PC-3 (cell line): Measurements from ENCODE around the gene WWC2. TPM values are rescaled to one million over a fixed set of nuclear protein-coding genes. Genes with fewer than 3 reads are reported as not detected.

Source experiments
- ATAC-seq: fragments of 200-7000 bp; cut with Tn5 transposase; 2 replicates; pipeline ENCODE4 v1.9.1; 2020; ENCODE audit warnings: mild to moderate bottlenecking, moderate library complexity
- BruUV-seq: library from RNA; stranded (reverse); fragments of 400-500 nt; replicated peaks from 2 replicates; lab custom pipeline; 2021; lab: Mats Ljungman, UMichigan
- CTCF ChIA-PET: fragments of 300-600 bp; sonication (Branson Sonifier 250); formaldehyde crosslinking; loops from one replicate; lab custom pipeline; 2022; ENCODE audit warnings: antibody characterized with exemption; lab: Charles Lee
- POLR2A ChIA-PET: fragments of 300-600 bp; sonication (Branson Sonifier 250); formaldehyde crosslinking; loops from one replicate; lab custom pipeline; 2022; ENCODE audit warnings: antibody characterized with exemption; ENCODE audit not compliant: unreplicated experiment; lab: Charles Lee
- DNase-seq: peaks from one replicate; pipeline ENCODE4 v3.0.0-alpha.2; 2015
- H2AFZ ChIP-seq: fragments of 300-600 bp; sonication (generic); 2 replicates; pipeline ENCODE4 v1.6.0; 2016; ENCODE audit warnings: antibody characterized with exemption, low read length
- H3F3A ChIP-seq: fragments of 300-600 bp; sonication (generic); one replicate; pipeline ENCODE4 v1.6.0; 2017; ENCODE audit warnings: antibody characterized with exemption, low read length, control low read depth, mild to moderate bottlenecking; ENCODE audit not compliant: unreplicated experiment
- H3K27ac ChIP-seq: fragments of 300-600 bp; sonication (generic); 2 replicates; pipeline ENCODE4 v1.5.1; 2016; ENCODE audit warnings: mild to moderate bottlenecking, low read length
- H3K27me3 ChIP-seq: fragments of 300-600 bp; sonication (generic); 2 replicates; pipeline ENCODE4 v1.6.1; 2016; ENCODE audit warnings: low read length, mixed read lengths
- H3K36me3 ChIP-seq: fragments of 300-600 bp; sonication (generic); 2 replicates; pipeline ENCODE4 v1.6.1; 2016; ENCODE audit warnings: low read depth, mixed run types, low read length, mixed read lengths
- H3K4me1 ChIP-seq: fragments of 300-600 bp; sonication (generic); 2 replicates; pipeline ENCODE4 v1.5.1; 2016; ENCODE audit warnings: low read length; ENCODE audit not compliant: insufficient read depth
- H3K4me2 ChIP-seq: fragments of 300-600 bp; sonication (generic); 2 replicates; pipeline ENCODE4 v1.6.0; 2016; ENCODE audit warnings: low read length
- H3K4me3 ChIP-seq: fragments of 300-600 bp; sonication (generic); 2 replicates; pipeline ENCODE4 v1.5.1; 2016; ENCODE audit warnings: mild to moderate bottlenecking, low read length, mixed read lengths
- H3K79me2 ChIP-seq: fragments of 300-600 bp; sonication (generic); 2 replicates; pipeline ENCODE4 v1.6.1; 2017; ENCODE audit warnings: low read length, mixed read lengths
- H3K9ac ChIP-seq: fragments of 300-600 bp; sonication (generic); 2 replicates; pipeline ENCODE4 v1.6.0; 2016; ENCODE audit warnings: mild to moderate bottlenecking, low read length
- H3K9me2 ChIP-seq: fragments of 300-600 bp; sonication (generic); replicated peaks from 2 replicates; pipeline ENCODE4 v1.6.1; 2016; ENCODE audit warnings: mixed run types, low read length, mixed read lengths
- H3K9me3 ChIP-seq: fragments of 300-600 bp; sonication (generic); 2 replicates; pipeline ENCODE4 v1.6.1; 2016; ENCODE audit warnings: low read length, mixed read lengths
- H4K20me1 ChIP-seq: fragments of 300-600 bp; sonication (generic); 2 replicates; pipeline ENCODE4 v1.6.1; 2016; ENCODE audit warnings: low read length, mixed read lengths
- EZH2 ChIP-seq: fragments of 300-600 bp; sonication (generic); IDR thresholded peaks from one replicate; pipeline ENCODE4 v1.6.1; 2017; ENCODE audit warnings: antibody characterized with exemption, mild to moderate bottlenecking, low read length; ENCODE audit not compliant: unreplicated experiment
- EZH2phosphoT487 ChIP-seq: fragments of 300-600 bp; sonication (generic); IDR thresholded peaks from 2 replicates; pipeline ENCODE4 v1.6.1; 2018; ENCODE audit warnings: mild to moderate bottlenecking, antibody characterized with exemption, low read length, borderline replicate concordance
- intact Hi-C: fragments of 100-400 bp; cut with micrococcal nuclease; formaldehyde crosslinking; loops from 2 replicates; pipeline ENCODE4 v1.9.0; 2023
- total RNA-seq: library from RNA; depleted of rRNA; stranded (reverse); fragments of >200 nt; gene quantifications from 2 replicates; pipeline ENCODE4 v1.2.3, GENCODE V29; 2014
- TF ChIP-seq, protein P1 (sequence below): fragments of 300-600 bp; sonication (generic); conservative IDR thresholded peaks from 2 replicates; pipeline ENCODE4 v1.5.1; 2017; ENCODE audit warnings: antibody characterized with exemption, low read depth, mild to moderate bottlenecking, low read length

The WWC2 gene
- total RNA-seq, 1 experiment from 2014 or later, result 15.8 TPM

DNA sequence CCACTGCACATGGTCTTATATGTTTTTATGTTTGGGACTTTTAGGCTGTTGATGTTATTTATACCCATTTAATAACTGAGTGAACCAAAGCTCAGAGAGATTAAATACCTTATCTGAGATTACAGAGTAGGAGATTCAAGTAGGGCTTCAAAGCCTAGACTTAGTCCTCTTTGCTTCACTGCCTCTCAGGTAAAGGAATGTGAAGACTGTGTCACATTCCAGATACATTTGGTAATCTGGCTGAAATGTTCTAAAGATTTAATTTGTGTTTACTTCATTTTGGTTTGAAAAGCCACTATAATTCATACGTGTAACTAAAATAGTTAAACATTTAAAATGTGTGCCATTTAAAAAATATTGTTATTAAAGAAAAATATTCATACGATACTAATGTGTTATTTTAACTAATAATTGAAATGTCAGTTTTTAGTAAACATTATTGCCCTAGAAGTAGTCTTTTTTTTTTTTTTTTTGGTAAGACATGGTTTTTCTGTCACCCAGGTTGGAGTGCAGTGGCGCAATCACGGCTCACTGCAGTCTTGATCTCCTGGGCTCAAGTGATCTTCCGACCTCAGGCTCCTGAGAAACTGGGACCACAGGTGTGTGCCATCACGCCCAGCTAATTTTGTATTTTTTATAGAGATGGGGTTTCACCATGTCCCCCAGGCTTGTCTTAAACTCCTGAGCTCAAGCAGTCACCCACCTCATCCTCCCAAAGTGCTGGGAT, 54.3 kb downstream of the WWC2 start:
- no peaks in the 10 kb centered on the region for H3F3A ChIP-seq
- H3K4me1 ChIP-seq, result no peaks in the 10 kb centered on the region
- H2AFZ ChIP-seq, result no peak overlapping the region
- no peak overlapping the region for H3K27ac ChIP-seq
- peaks cover 33% of the 10 kb centered on the region for H3K79me2 ChIP-seq
- no peaks in the 10 kb centered on the region for H4K20me1 ChIP-seq
- no peaks in the 10 kb centered on the region for H3K27me3 ChIP-seq
- no peaks in the 10 kb centered on the region for H3K36me3 ChIP-seq
- ChIA-PET POLR2A (no interaction called here), CTCF (no interaction called here)
- H3K9me2 ChIP-seq, result no peaks in the 10 kb centered on the region
- no peaks in the 10 kb centered on the region for H3K9me3 ChIP-seq
- intact Hi-C loops, result no loop called here
- TF ChIP-seq EZH2, result no peak
- TF ChIP-seq EZH2phosphoT487, result no peak
- TF ChIP-seq, protein P1, sequence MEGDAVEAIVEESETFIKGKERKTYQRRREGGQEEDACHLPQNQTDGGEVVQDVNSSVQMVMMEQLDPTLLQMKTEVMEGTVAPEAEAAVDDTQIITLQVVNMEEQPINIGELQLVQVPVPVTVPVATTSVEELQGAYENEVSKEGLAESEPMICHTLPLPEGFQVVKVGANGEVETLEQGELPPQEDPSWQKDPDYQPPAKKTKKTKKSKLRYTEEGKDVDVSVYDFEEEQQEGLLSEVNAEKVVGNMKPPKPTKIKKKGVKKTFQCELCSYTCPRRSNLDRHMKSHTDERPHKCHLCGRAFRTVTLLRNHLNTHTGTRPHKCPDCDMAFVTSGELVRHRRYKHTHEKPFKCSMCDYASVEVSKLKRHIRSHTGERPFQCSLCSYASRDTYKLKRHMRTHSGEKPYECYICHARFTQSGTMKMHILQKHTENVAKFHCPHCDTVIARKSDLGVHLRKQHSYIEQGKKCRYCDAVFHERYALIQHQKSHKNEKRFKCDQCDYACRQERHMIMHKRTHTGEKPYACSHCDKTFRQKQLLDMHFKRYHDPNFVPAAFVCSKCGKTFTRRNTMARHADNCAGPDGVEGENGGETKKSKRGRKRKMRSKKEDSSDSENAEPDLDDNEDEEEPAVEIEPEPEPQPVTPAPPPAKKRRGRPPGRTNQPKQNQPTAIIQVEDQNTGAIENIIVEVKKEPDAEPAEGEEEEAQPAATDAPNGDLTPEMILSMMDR, result no peak
- ATAC-seq (no peak), DNase-seq (no peak)
- H3K4me3 ChIP-seq, result no peak overlapping the region
- no peak overlapping the region for H3K9ac ChIP-seq
- no TSS peak for BruUV-seq
- H3K4me2 ChIP-seq, result no peak overlapping the region

DNA sequence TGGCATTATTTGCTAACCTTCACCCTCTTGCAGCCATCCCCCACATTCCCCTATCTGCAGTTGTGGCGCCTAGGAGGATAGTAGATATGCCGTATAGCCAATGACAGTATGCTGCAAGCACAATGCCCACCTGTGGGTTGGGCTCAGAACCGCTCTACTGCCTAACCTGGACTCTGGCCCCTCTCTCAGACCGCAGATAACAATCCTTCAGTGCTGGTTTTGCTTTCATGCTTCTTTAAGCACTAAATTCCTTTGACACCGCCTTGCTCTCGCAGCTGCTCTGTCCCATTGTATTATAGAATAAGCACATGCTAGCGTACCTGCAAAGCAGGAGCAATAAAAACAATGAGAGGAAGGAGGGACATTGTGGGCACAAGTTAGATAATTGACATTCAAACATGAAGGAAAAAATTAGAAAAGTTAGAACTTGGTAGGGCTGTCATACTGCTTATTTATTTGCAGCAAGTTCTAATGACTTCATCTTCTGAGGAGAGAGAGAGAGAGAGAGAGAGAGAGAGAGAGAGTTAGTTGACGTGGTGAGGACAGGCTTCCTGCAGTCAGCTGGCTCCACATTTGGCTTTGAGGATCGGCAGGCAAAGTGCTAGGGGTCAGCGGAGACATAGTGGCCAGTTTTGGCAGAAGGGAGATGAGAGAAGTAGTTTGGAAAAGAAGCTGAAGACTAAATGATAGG, 55.8 kb downstream of the WWC2 start:
- intact Hi-C loops, result no loop called here
- ChIA-PET CTCF (no interaction called here), POLR2A (no interaction called here)
- Histone ChIP-seq H3K27me3 (no peaks in the 10 kb centered on the region), H3K9ac (no peak overlapping the region), H3K27ac (no peak overlapping the region), H3K9me3 (no peaks in the 10 kb centered on the region), H3K4me2 (no peak overlapping the region), H3K4me3 (no peak overlapping the region), H3K9me2 (no peaks in the 10 kb centered on the region), H2AFZ (no peak overlapping the region), H3K79me2 (peaks cover 36% of the 10 kb centered on the region), H3K36me3 (no peaks in the 10 kb centered on the region), H3K4me1 (no peaks in the 10 kb centered on the region), H3F3A (no peaks in the 10 kb centered on the region), H4K20me1 (no peaks in the 10 kb centered on the region)
- ATAC-seq, result no peak
- TF ChIP-seq EZH2, result no peak
- TF ChIP-seq, protein P1, result no peak
- no peak for TF ChIP-seq EZH2phosphoT487
- BruUV-seq, result no TSS peak
- DNase-seq, result no peak
